ENCODE data around the gene PADI2.

PADI2 gene

DNA sequence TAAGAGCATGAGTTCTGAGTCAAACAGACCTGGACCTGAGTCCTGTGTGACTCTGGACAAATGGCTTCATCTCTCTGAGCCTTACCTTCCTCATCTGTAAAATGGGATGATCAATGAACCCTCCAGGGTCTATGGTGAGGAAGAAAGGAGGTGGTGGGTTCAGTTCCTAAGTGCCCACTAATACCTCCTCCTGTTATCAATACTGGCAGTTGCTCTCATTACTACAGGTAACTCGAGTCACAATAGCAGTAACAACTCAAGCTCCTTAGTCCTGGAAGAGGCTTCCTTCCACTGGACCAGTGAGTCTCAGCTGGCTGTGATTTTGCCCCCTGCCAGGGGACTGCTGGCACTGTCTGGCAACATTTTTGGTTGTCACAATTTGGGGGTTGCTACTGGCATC lies 2.6 kb downstream of the PADI2 start:
- Histone ChIP-seq H3K4me2 (ENCODE audit: low read length) (no peak overlapping the region), H2AK5ac (ENCODE audit: low read length) (no peak overlapping the region), H4K8ac (ENCODE audit: low read depth, low read length) (no peak overlapping the region), H3K79me2 (ENCODE audit: control insufficient read depth, insufficient read depth, low read length) (no peaks in the 10 kb centered on the region), H3K4me3 (ENCODE audit: low read length) (no peak overlapping the region), H2BK120ac (ENCODE audit: low read depth, low read length) (no peak overlapping the region), H3K18ac (ENCODE audit: low read length) (no peak overlapping the region), H3K23ac (ENCODE audit: low read length) (no peak overlapping the region), H3K79me1 (ENCODE audit: low read length) (no peaks in the 10 kb centered on the region), H2BK5ac (ENCODE audit: low read length) (no peak overlapping the region), H3K56ac (ENCODE audit: low read length) (no peak overlapping the region), H3K27me3 (ENCODE audit: insufficient read depth, low read length, poor library complexity) (peaks cover 2% of the 10 kb centered on the region), H3K4me1 (ENCODE audit: control insufficient read depth, low read depth, low read length) (peaks cover 3% of the 10 kb centered on the region), H3K27ac (ENCODE audit: low read depth, low read length) (no peak overlapping the region), H4K5ac (ENCODE audit: low read length) (no peak overlapping the region), H3K9ac (ENCODE audit: low read length) (no peak overlapping the region), H2BK15ac (replicated peaks; ENCODE audit: low read depth) (no peak overlapping the region), H3K36me3 (ENCODE audit: control insufficient read depth, insufficient read depth, low read length) (no peaks in the 10 kb centered on the region), H3K4ac (ENCODE audit: low read depth, low read length) (no peak overlapping the region)
- no CpG with 5 or more reads among the region's 1 CpG for WGBS (ENCODE audit: extremely low coverage, insufficient coverage, low lambda C conversion rate)
- DNase-seq = no peak

- no peak overlapping the region for H3K27ac ChIP-seq (ENCODE audit: low read depth, low read length)
- H3K27me3 ChIP-seq (ENCODE audit: insufficient read depth, low read length, poor library complexity) = peaks cover 2% of the 10 kb centered on the region
- H2BK15ac ChIP-seq (replicated peaks; ENCODE audit: low read depth) = no peak overlapping the region
- WGBS (ENCODE audit: extremely low coverage, insufficient coverage, low lambda C conversion rate) = no CpG with 5 or more reads among the region's 7 CpGs
- no peak overlapping the region for H3K4me3 ChIP-seq (ENCODE audit: low read length)
- no peak overlapping the region for H3K9ac ChIP-seq (ENCODE audit: low read length)
- no peaks in the 10 kb centered on the region for H3K4me1 ChIP-seq (ENCODE audit: control insufficient read depth, low read depth, low read length)
- H3K18ac ChIP-seq (ENCODE audit: low read length) = no peak overlapping the region
- H3K36me3 ChIP-seq (ENCODE audit: control insufficient read depth, insufficient read depth, low read length) = no peaks in the 10 kb centered on the region
- no peak for DNase-seq
- no peak overlapping the region for H4K5ac ChIP-seq (ENCODE audit: low read length)
- H3K4me2 ChIP-seq (ENCODE audit: low read length) = no peak overlapping the region
- no peak overlapping the region for H2BK5ac ChIP-seq (ENCODE audit: low read length)
- H3K4ac ChIP-seq (ENCODE audit: low read depth, low read length) = no peak overlapping the region
- H2AK5ac ChIP-seq (ENCODE audit: low read length) = no peak overlapping the region
- no peak overlapping the region for H3K23ac ChIP-seq (ENCODE audit: low read length)
- no peak overlapping the region for H2BK120ac ChIP-seq (ENCODE audit: low read depth, low read length)
- no peaks in the 10 kb centered on the region for H3K79me1 ChIP-seq (ENCODE audit: low read length)
- no peaks in the 10 kb centered on the region for H3K79me2 ChIP-seq (ENCODE audit: control insufficient read depth, insufficient read depth, low read length)
- H3K56ac ChIP-seq (ENCODE audit: low read length) = no peak overlapping the region
- no peak overlapping the region for H4K8ac ChIP-seq (ENCODE audit: low read depth, low read length)
These were observed 5.3 kb downstream of the PADI2 start for GRCh38 chr1:17113963-17114362.

DNA sequence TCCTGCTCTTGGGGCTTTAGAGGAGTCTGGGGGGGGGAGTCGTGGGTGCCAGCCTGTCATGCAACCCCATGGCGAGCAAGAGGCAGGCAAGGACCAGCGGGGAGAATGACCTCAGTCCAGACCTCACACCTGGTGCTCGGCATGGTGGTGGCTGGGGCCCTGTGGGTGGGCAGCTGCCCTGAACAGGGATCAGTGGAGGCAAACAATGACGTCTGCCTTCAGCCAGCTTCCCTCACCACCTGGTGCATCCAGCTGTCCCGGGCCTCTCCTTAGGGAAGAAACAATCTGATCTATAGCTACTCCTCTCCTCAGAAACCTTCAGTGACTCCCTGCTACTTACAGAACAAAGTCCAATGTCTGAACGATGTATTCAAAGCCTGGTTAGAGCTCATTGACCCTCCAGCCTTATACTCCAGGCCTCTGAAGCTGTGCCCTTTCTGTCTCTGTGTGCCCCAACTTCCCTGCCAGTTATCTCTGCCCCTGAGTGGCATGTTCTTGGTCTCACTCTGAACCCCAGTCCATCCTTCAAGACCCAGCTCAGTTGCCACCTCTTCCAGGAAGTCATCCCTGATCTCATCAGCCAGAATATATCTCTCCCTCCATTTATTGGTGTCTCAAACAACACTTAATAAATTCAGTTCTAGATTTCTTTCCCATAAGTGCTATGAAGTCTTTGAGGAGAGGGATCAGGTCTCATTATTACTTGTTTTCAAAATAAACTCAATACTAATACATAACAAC lies 6.6 kb downstream of the PADI2 start:
- H3K36me3 ChIP-seq (ENCODE audit: control insufficient read depth, insufficient read depth, low read length) = no peaks in the 10 kb centered on the region
- H4K8ac ChIP-seq (ENCODE audit: low read depth, low read length) = no peak overlapping the region
- H2AK5ac ChIP-seq (ENCODE audit: low read length) = no peak overlapping the region
- WGBS (ENCODE audit: extremely low coverage, insufficient coverage, low lambda C conversion rate) = no CpG with 5 or more reads among the region's 7 CpGs
- no peak overlapping the region for H3K4me3 ChIP-seq (ENCODE audit: low read length)
- no peak for DNase-seq
- no peaks in the 10 kb centered on the region for H3K27me3 ChIP-seq (ENCODE audit: insufficient read depth, low read length, poor library complexity)
- no peaks in the 10 kb centered on the region for H3K79me2 ChIP-seq (ENCODE audit: control insufficient read depth, insufficient read depth, low read length)
- no peak overlapping the region for H3K23ac ChIP-seq (ENCODE audit: low read length)
- H2BK120ac ChIP-seq (ENCODE audit: low read depth, low read length) = no peak overlapping the region
- H3K4ac ChIP-seq (ENCODE audit: low read depth, low read length) = no peak overlapping the region
- no peak overlapping the region for H2BK5ac ChIP-seq (ENCODE audit: low read length)
- H3K4me1 ChIP-seq (ENCODE audit: control insufficient read depth, low read depth, low read length) = no peaks in the 10 kb centered on the region
- no peak overlapping the region for H2BK15ac ChIP-seq (replicated peaks; ENCODE audit: low read depth)
- no peak overlapping the region for H3K9ac ChIP-seq (ENCODE audit: low read length)
- no peak overlapping the region for H3K18ac ChIP-seq (ENCODE audit: low read length)
- H3K56ac ChIP-seq (ENCODE audit: low read length) = no peak overlapping the region
- no peak overlapping the region for H3K4me2 ChIP-seq (ENCODE audit: low read length)
- no peaks in the 10 kb centered on the region for H3K79me1 ChIP-seq (ENCODE audit: low read length)
- H3K27ac ChIP-seq (ENCODE audit: low read depth, low read length) = no peak overlapping the region
- no peak overlapping the region for H4K5ac ChIP-seq (ENCODE audit: low read length)

DNA sequence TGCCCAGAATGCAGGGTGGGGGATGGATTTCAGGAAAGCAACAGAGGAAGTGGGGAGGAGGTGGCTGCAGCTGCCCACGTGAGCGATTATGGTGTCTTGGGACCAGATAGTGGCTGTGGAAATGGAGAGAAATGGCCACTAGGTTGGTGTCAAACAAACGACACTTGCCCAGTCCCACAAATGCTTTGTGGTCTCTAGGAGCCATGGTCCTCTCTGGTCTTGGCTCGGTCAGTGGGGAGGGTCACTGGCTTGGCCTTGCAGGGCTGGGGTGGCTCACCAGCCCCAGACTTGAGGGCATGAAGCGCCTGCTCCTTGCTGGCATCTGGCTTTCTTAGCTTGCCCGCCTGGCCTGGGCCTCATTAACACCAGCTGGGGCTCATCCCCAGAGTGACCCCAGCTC lies 7.2 kb downstream of the PADI2 start:
- H3K27ac ChIP-seq (ENCODE audit: low read depth, low read length) = no peak overlapping the region
- WGBS (ENCODE audit: extremely low coverage, insufficient coverage, low lambda C conversion rate) = no CpG with 5 or more reads among the region's 6 CpGs
- no peak overlapping the region for H4K8ac ChIP-seq (ENCODE audit: low read depth, low read length)
- no peak overlapping the region for H3K9ac ChIP-seq (ENCODE audit: low read length)
- H2BK5ac ChIP-seq (ENCODE audit: low read length) = no peak overlapping the region
- no peaks in the 10 kb centered on the region for H3K27me3 ChIP-seq (ENCODE audit: insufficient read depth, low read length, poor library complexity)
- no peak overlapping the region for H3K18ac ChIP-seq (ENCODE audit: low read length)
- no peak for DNase-seq
- H4K5ac ChIP-seq (ENCODE audit: low read length) = no peak overlapping the region
- H3K4me1 ChIP-seq (ENCODE audit: control insufficient read depth, low read depth, low read length) = no peaks in the 10 kb centered on the region
- no peaks in the 10 kb centered on the region for H3K79me1 ChIP-seq (ENCODE audit: low read length)
- H3K79me2 ChIP-seq (ENCODE audit: control insufficient read depth, insufficient read depth, low read length) = no peaks in the 10 kb centered on the region
- H3K4me2 ChIP-seq (ENCODE audit: low read length) = no peak overlapping the region
- H2BK120ac ChIP-seq (ENCODE audit: low read depth, low read length) = no peak overlapping the region
- H2AK5ac ChIP-seq (ENCODE audit: low read length) = no peak overlapping the region
- H2BK15ac ChIP-seq (replicated peaks; ENCODE audit: low read depth) = no peak overlapping the region
- no peaks in the 10 kb centered on the region for H3K36me3 ChIP-seq (ENCODE audit: control insufficient read depth, insufficient read depth, low read length)
- H3K56ac ChIP-seq (ENCODE audit: low read length) = peak overlapping the region; percentile 42
- H3K23ac ChIP-seq (ENCODE audit: low read length) = no peak overlapping the region
- no peak overlapping the region for H3K4ac ChIP-seq (ENCODE audit: low read depth, low read length)
- no peak overlapping the region for H3K4me3 ChIP-seq (ENCODE audit: low read length)

DNA sequence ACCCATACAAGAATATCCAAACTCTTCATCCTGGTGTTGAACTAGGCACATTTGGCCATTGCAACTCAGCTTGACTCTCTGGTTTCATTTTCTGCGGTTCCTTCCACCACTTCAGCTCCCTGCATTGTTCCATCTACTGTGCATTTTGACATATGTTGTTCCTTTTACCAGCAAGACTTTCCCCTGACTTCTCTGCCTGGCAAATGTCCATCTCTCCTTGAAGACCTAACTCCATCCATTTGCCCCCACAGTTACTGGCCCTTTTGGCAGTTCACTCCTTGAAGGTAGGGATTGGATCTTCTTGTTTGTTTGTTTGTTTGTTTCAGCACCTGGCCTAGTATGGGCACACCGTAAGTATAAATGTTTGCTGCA lies 8.7 kb downstream of the PADI2 start:
- Histone ChIP-seq H3K23ac (ENCODE audit: low read length) (no peak overlapping the region), H3K4me2 (ENCODE audit: low read length) (no peak overlapping the region), H3K4me1 (ENCODE audit: control insufficient read depth, low read depth, low read length) (no peaks in the 10 kb centered on the region), H3K18ac (ENCODE audit: low read length) (no peak overlapping the region), H2AK5ac (ENCODE audit: low read length) (no peak overlapping the region), H3K56ac (ENCODE audit: low read length) (no peak overlapping the region), H3K9ac (ENCODE audit: low read length) (no peak overlapping the region), H2BK120ac (ENCODE audit: low read depth, low read length) (no peak overlapping the region), H3K4me3 (ENCODE audit: low read length) (no peak overlapping the region), H3K79me2 (ENCODE audit: control insufficient read depth, insufficient read depth, low read length) (no peaks in the 10 kb centered on the region), H3K4ac (ENCODE audit: low read depth, low read length) (no peak overlapping the region), H4K5ac (ENCODE audit: low read length) (no peak overlapping the region), H3K27me3 (ENCODE audit: insufficient read depth, low read length, poor library complexity) (no peaks in the 10 kb centered on the region), H3K79me1 (ENCODE audit: low read length) (no peaks in the 10 kb centered on the region), H2BK15ac (replicated peaks; ENCODE audit: low read depth) (no peak overlapping the region), H2BK5ac (ENCODE audit: low read length) (no peak overlapping the region), H4K8ac (ENCODE audit: low read depth, low read length) (no peak overlapping the region), H3K27ac (ENCODE audit: low read depth, low read length) (no peak overlapping the region), H3K36me3 (ENCODE audit: control insufficient read depth, insufficient read depth, low read length) (no peaks in the 10 kb centered on the region)
- no peak for DNase-seq
- WGBS (ENCODE audit: extremely low coverage, insufficient coverage, low lambda C conversion rate) = no CpG with 5 or more reads among the region's 2 CpGs

Measured in mesendoderm (in vitro differentiated cells).